Panc1 (cell line): ENCODE results near the gene PTPN4.

Source experiments
- CTCF ChIP-seq: fragments of 450-650 bp; IDR thresholded peaks from 2 replicates; pipeline ENCODE4 v1.5.1; 2017; ENCODE audit warnings: mild to moderate bottlenecking
- POLR2AphosphoS5 ChIP-seq: IDR thresholded peaks from 2 replicates; pipeline ENCODE4 v1.6.1; 2012; ENCODE audit warnings: mild to moderate bottlenecking, low read depth, low read length, moderate library complexity
- REST ChIP-seq, 2 experiments: IDR thresholded peaks; 2 replicates each; pipeline ENCODE4 v1.6.1; 2011 to 2012; ENCODE audit warnings: low read depth in 2 of 2, control low read depth in 1 of 2, low read length in 1 of 2, mild to moderate bottlenecking in 1 of 2, moderate library complexity in 1 of 2; ENCODE audit not compliant: insufficient read depth in 1 of 2

GRCh38 chr2:119739580-119740255 is 20.0 kb upstream of the PTPN4 start:
- TF ChIP-seq CTCF (no peak), POLR2AphosphoS5 (no peak), REST (IDR thresholded peaks at IDR 0.05; ENCODE audit: insufficient read depth in 1 of 2, low read depth in 2 of 2, low read length in 1 of 2) (no peak)
